Karpas-422 (cell line): Measurements from ENCODE around the gene USP34. TPM values are rescaled to one million over a fixed set of nuclear protein-coding genes. Genes with fewer than 3 reads are reported as not detected.

Experiments
- DNase-seq: peaks from one replicate; pipeline ENCODE4 v3.0.0-alpha.2; 2015
- H2AFZ ChIP-seq: fragments of 200-600 bp; sonication (generic); 2 replicates; pipeline ENCODE4 v1.6.1; 2014; ENCODE audit warnings: antibody characterized with exemption, low read length, mixed read lengths
- H3K27ac ChIP-seq: fragments of 200-600 bp; sonication (generic); 2 replicates; pipeline ENCODE4 v1.5.1; 2014; ENCODE audit warnings: mild to moderate bottlenecking, low read length, moderate library complexity
- H3K27me3 ChIP-seq: fragments of 200-600 bp; sonication (generic); 2 replicates; pipeline ENCODE4 v1.6.1; 2014; ENCODE audit warnings: low read length, mixed read lengths
- H3K36me3 ChIP-seq: fragments of 200-600 bp; sonication (generic); 2 replicates; pipeline ENCODE4 v1.6.1; 2014; ENCODE audit warnings: low read length, mixed read lengths; ENCODE audit not compliant: insufficient read depth
- H3K4me1 ChIP-seq: fragments of 200-600 bp; sonication (generic); 2 replicates; pipeline ENCODE4 v1.6.1; 2014; ENCODE audit warnings: mild to moderate bottlenecking, low read length, mixed read lengths
- H3K4me2 ChIP-seq: fragments of 200-600 bp; sonication (generic); 2 replicates; pipeline ENCODE4 v1.6.1; 2014; ENCODE audit warnings: low read length, low read depth, mild to moderate bottlenecking; ENCODE audit not compliant: poor library complexity, severe bottlenecking
- H3K4me3 ChIP-seq: fragments of 200-600 bp; sonication (generic); 2 replicates; pipeline ENCODE4 v1.5.1; 2014; ENCODE audit warnings: mild to moderate bottlenecking, antibody characterized with exemption, low read length, mixed read lengths
- H3K79me2 ChIP-seq: fragments of 200-600 bp; sonication (generic); 2 replicates; pipeline ENCODE4 v1.6.1; 2014; ENCODE audit warnings: mild to moderate bottlenecking, low read length, mixed read lengths
- H3K9ac ChIP-seq: fragments of 200-600 bp; sonication (generic); 2 replicates; pipeline ENCODE4 v1.6.0; 2014; ENCODE audit warnings: low read length
- H3K9me2 ChIP-seq: fragments of 200-600 bp; sonication (generic), shearing (Covaris generic); replicated peaks from 2 replicates; pipeline ENCODE4 v1.6.0; 2014; ENCODE audit warnings: mild to moderate bottlenecking, low read length, moderate library complexity; ENCODE audit not compliant: insufficient read depth
- H3K9me3 ChIP-seq: fragments of 300-700, 200-600 bp; sonication (generic); 2 replicates; pipeline ENCODE4 v1.6.1; 2014; ENCODE audit warnings: low read length, mixed read lengths
- H4K20me1 ChIP-seq: fragments of 200-600 bp; sonication (generic); 2 replicates; pipeline ENCODE4 v1.6.1; 2014; ENCODE audit warnings: mild to moderate bottlenecking, antibody characterized with exemption, low read length, low read depth; ENCODE audit not compliant: insufficient read depth
- total RNA-seq: library from RNA; depleted of rRNA; stranded (reverse); fragments of >200 nt; shearing (Covaris generic); gene quantifications from 2 replicates; pipeline ENCODE4 v1.2.3, GENCODE V29; 2014; ENCODE audit warnings: low replicate concordance

Gene USP34
- total RNA-seq, 1 experiment from 2014 or later = 376 TPM

GRCh38 chr2:61255580-61256437 is 215.1 kb downstream of the USP34 start:
- peaks cover 13% of the 10 kb centered on the region for H3K79me2 ChIP-seq
- no peaks in the 10 kb centered on the region for H4K20me1 ChIP-seq
- no peak overlapping the region for H3K4me3 ChIP-seq
- H3K4me2 ChIP-seq = no peak overlapping the region
- H3K4me1 ChIP-seq = no peaks in the 10 kb centered on the region
- H2AFZ ChIP-seq = no peak overlapping the region
- no peaks in the 10 kb centered on the region for H3K27me3 ChIP-seq
- H3K9me3 ChIP-seq = no peaks in the 10 kb centered on the region
- no peak for DNase-seq
- peaks cover 69% of the 10 kb centered on the region for H3K36me3 ChIP-seq
- H3K27ac ChIP-seq = no peak overlapping the region
- H3K9me2 ChIP-seq = no peaks in the 10 kb centered on the region
- H3K9ac ChIP-seq = no peak overlapping the region

GRCh38 chr2:61254536-61254935 is 216.4 kb downstream of the USP34 start:
- DNase-seq = no peak
- H3K9me2 ChIP-seq = no peaks in the 10 kb centered on the region
- H3K9me3 ChIP-seq = no peaks in the 10 kb centered on the region
- H3K4me1 ChIP-seq = no peaks in the 10 kb centered on the region
- H3K27me3 ChIP-seq = no peaks in the 10 kb centered on the region
- H3K4me2 ChIP-seq = no peak overlapping the region
- no peak overlapping the region for H3K4me3 ChIP-seq
- H3K27ac ChIP-seq = no peak overlapping the region
- no peaks in the 10 kb centered on the region for H4K20me1 ChIP-seq
- H3K36me3 ChIP-seq = peaks cover 62% of the 10 kb centered on the region
- peaks cover 17% of the 10 kb centered on the region for H3K79me2 ChIP-seq
- H2AFZ ChIP-seq = no peak overlapping the region
- H3K9ac ChIP-seq = no peak overlapping the region

DNA sequence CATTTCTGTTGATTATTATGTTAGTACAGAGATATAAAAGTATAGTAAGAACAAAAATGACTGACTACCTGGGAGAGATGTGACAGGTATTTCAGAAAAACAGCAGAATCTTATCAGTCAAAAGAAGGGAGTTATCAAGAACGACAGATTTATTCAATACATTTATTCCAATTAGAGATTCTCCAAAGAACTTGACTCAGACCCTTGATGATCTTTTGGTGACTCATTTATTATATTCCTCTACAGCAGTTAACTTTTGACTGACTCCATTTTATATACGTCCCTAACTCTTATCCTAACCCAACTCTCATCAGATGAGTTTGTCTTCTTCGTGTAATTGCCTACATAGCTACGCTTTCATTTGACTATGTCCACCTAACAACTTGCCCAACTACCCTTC is 217.8 kb downstream of the USP34 start:
- peaks cover 63% of the 10 kb centered on the region for H3K36me3 ChIP-seq
- H3K4me1 ChIP-seq = no peaks in the 10 kb centered on the region
- no peaks in the 10 kb centered on the region for H3K9me2 ChIP-seq
- H3K9me3 ChIP-seq = no peaks in the 10 kb centered on the region
- no peak overlapping the region for H3K27ac ChIP-seq
- DNase-seq = no peak
- H4K20me1 ChIP-seq = no peaks in the 10 kb centered on the region
- H3K27me3 ChIP-seq = no peaks in the 10 kb centered on the region
- no peak overlapping the region for H3K9ac ChIP-seq
- H3K79me2 ChIP-seq = peaks cover 15% of the 10 kb centered on the region
- H3K4me3 ChIP-seq = no peak overlapping the region
- H3K4me2 ChIP-seq = no peak overlapping the region
- H2AFZ ChIP-seq = no peak overlapping the region

DNA sequence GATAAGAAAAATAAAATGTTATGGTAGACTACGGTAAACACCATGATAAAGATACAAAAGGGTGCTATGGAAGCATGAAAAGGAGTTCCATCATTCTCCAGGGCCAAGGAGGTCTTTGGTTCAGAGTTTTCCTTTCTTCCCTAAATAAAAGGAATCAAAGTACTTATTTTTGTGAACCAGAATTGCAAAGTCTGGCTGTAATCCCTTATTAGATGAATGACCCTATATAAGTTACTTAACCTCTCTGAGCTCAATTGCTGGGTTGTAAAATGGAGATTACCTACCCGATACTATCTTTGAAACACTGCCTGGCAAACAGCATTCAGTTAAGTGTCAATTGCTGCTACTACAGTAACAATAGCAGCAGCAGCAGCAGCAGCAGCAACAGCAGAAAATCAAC is 218.9 kb downstream of the USP34 start:
- no peak overlapping the region for H3K4me3 ChIP-seq
- H3K79me2 ChIP-seq = peaks cover 15% of the 10 kb centered on the region
- H3K27ac ChIP-seq = no peak overlapping the region
- H3K4me1 ChIP-seq = no peaks in the 10 kb centered on the region
- H3K36me3 ChIP-seq = peaks cover 60% of the 10 kb centered on the region
- no peak overlapping the region for H3K9ac ChIP-seq
- H4K20me1 ChIP-seq = no peaks in the 10 kb centered on the region
- H3K9me2 ChIP-seq = no peaks in the 10 kb centered on the region
- no peak for DNase-seq
- H3K4me2 ChIP-seq = no peak overlapping the region
- no peak overlapping the region for H2AFZ ChIP-seq
- no peaks in the 10 kb centered on the region for H3K27me3 ChIP-seq
- no peaks in the 10 kb centered on the region for H3K9me3 ChIP-seq

- Histone ChIP-seq H3K4me3 (no peak overlapping the region), H3K36me3 (peaks cover 57% of the 10 kb centered on the region; the same call in 1 of the 2 replicates)
These were observed 221.3 kb downstream of the USP34 start for GRCh38 chr2:61249521-61250071.

DNA sequence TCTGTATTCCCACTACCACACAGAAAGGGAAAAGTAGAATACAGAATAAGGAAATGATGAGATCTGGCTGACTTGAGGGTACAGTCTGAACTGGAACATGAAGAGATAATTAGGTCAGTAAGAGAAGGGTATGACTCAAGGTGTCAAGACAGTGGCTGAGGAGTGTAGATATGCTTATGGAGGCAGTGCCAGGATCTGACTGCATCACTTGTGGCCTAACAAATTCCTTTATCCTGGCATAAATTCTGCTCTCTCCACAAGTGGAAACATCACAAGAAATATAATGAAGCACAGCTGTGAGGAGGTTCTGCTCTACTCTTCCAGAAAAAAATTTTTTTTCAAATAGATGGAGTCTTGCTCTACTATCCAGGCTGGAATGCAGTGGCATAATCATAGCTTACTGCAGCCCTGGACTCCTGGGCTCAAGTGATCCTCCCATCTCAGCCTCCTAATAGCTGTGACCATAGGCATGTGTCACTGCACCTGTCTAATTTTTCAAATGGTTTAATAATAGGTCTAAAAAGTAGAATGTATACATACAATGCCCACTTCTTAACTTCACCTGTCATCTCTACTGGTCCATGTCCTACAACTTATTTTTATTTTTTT is 223.6 kb downstream of the USP34 start:
- no peak for DNase-seq
- Histone ChIP-seq H2AFZ (no peak overlapping the region), H3K79me2 (peaks cover 20% of the 10 kb centered on the region; the same call in 1 of the 2 replicates), H3K9ac (no peak overlapping the region), H3K4me1 (no peaks in the 10 kb centered on the region), H3K27ac (no peak overlapping the region), H3K36me3 (peaks cover 61% of the 10 kb centered on the region; the same call in 1 of the 2 replicates), H3K4me3 (no peak overlapping the region), H3K4me2 (no peak overlapping the region), H3K27me3 (no peaks in the 10 kb centered on the region), H3K9me3 (no peaks in the 10 kb centered on the region), H3K9me2 (no peaks in the 10 kb centered on the region), H4K20me1 (no peaks in the 10 kb centered on the region)

More at GRCh38 chr2:61249521-61250071, 221.3 kb downstream of the USP34 start:
- H3K4me2 ChIP-seq = no peak overlapping the region
- H3K9ac ChIP-seq = no peak overlapping the region
- peaks cover 19% of the 10 kb centered on the region for H3K79me2 ChIP-seq
- no peaks in the 10 kb centered on the region for H4K20me1 ChIP-seq
- no peak overlapping the region for H2AFZ ChIP-seq
- DNase-seq = no peak
- no peaks in the 10 kb centered on the region for H3K9me2 ChIP-seq
- no peaks in the 10 kb centered on the region for H3K27me3 ChIP-seq
- no peaks in the 10 kb centered on the region for H3K4me1 ChIP-seq
- H3K27ac ChIP-seq = no peak overlapping the region
- no peaks in the 10 kb centered on the region for H3K9me3 ChIP-seq

DNA sequence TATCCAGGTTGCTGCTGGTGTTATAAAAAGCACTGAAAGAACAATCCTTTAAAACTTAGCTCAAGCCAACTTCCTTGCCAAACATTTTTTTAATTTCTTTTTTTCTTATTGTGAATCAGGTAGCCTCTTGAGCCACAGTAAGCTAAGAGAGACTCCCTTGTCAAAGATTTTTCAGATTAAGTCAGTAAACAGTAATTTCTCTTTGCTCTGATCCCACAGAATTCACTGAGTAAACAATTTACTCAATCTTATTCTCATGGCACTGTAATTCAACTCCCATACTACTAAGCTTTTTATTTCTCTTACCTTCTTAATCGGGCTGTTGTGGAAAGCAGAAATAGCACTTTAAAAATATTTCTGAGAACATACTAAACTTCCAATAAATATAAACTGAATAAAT is 226.2 kb downstream of the USP34 start:
- Histone ChIP-seq H4K20me1 (no peaks in the 10 kb centered on the region), H3K27me3 (no peaks in the 10 kb centered on the region), H3K36me3 (peaks cover 62% of the 10 kb centered on the region), H3K9me3 (no peaks in the 10 kb centered on the region), H3K9me2 (no peaks in the 10 kb centered on the region), H3K27ac (no peak overlapping the region), H3K4me1 (no peaks in the 10 kb centered on the region), H3K4me3 (no peak overlapping the region), H2AFZ (no peak overlapping the region), H3K9ac (no peak overlapping the region), H3K79me2 (peaks cover 11% of the 10 kb centered on the region; the same call in 1 of the 2 replicates), H3K4me2 (no peak overlapping the region)
- DNase-seq = no peak

GRCh38 chr2:61241266-61241665 is 229.6 kb downstream of the USP34 start:
- no peaks in the 10 kb centered on the region for H3K27me3 ChIP-seq
- H2AFZ ChIP-seq = no peak overlapping the region
- peaks cover 44% of the 10 kb centered on the region for H3K36me3 ChIP-seq
- H3K79me2 ChIP-seq = peaks cover 11% of the 10 kb centered on the region; the same call in 1 of the 2 replicates
- DNase-seq = no peak
- no peaks in the 10 kb centered on the region for H3K4me1 ChIP-seq
- no peaks in the 10 kb centered on the region for H4K20me1 ChIP-seq
- no peak overlapping the region for H3K4me3 ChIP-seq
- no peak overlapping the region for H3K9ac ChIP-seq
- H3K27ac ChIP-seq = no peak overlapping the region
- H3K9me2 ChIP-seq = no peaks in the 10 kb centered on the region
- no peaks in the 10 kb centered on the region for H3K9me3 ChIP-seq
- no peak overlapping the region for H3K4me2 ChIP-seq
